ENCODE measurements around the gene GPR119. TPM values are rescaled to one million over a fixed set of nuclear protein-coding genes. Genes with fewer than 3 reads are reported as not detected.
"Not testable (repeated sequence)": the region's sequence is repeated elsewhere in the genome, so short reads cannot be mapped to it uniquely, and the experiment has no call there.

GPR119 gene
- total and polyA plus RNA-seq, 8 donors = 0.55 TPM; not detected in 7

DNA sequence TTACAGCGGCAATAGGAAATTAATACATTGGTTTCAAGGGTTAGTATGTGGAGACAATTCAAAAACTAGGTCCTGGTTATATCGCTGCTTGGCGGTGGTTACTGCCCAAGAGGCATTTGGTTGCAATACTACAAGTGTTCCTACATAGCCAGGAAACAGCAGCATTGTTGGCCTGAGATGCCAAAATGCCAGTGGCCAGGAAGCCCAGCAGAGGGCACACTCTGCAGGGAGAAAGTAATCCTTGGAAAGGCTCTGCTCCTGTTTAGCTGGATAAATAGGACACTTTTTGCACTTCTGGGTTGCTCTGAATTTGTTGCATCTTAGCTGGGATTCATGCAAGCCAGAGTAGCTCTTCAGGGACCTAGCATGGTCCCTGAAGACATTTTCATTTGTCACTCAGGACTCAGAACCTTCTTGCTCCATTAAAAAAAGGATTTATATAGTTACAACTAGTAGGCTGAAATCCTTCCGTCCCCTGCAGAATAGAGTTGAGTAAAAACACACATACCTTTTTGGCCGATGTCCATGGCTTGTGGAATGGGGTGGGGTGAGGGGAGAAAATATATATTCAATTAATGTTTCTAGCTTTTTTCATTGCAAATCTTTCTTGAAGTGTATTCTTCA lies 8.1 kb upstream of the GPR119 start:
- 20 to 33% (median 30%) methylated on average over 5 of the region's 5 CpGs for WGBS, 5 donors
- DNase-seq = peak; percentile 56 to 67
- Histone ChIP-seq H3K9me3 (peaks cover 0 to 4% (median 0%) of the 10 kb centered on the region in 4 donors), H3K4me3 (no peak overlapping the region), H3K27ac (no peak overlapping the region), H3K36me3 (no peaks in the 10 kb centered on the region), H3K4me1 (no peaks in the 10 kb centered on the region), H3K27me3 (peaks cover 0 to 5% (median 0%) of the 10 kb centered on the region in 3 donors)
- TF ChIP-seq, protein P1, sequence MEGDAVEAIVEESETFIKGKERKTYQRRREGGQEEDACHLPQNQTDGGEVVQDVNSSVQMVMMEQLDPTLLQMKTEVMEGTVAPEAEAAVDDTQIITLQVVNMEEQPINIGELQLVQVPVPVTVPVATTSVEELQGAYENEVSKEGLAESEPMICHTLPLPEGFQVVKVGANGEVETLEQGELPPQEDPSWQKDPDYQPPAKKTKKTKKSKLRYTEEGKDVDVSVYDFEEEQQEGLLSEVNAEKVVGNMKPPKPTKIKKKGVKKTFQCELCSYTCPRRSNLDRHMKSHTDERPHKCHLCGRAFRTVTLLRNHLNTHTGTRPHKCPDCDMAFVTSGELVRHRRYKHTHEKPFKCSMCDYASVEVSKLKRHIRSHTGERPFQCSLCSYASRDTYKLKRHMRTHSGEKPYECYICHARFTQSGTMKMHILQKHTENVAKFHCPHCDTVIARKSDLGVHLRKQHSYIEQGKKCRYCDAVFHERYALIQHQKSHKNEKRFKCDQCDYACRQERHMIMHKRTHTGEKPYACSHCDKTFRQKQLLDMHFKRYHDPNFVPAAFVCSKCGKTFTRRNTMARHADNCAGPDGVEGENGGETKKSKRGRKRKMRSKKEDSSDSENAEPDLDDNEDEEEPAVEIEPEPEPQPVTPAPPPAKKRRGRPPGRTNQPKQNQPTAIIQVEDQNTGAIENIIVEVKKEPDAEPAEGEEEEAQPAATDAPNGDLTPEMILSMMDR (IDR thresholded peaks at IDR 0.05) = peak in 5 of 7 experiments; percentile 33 to 62 (median 41)
- TF ChIP-seq EP300 (IDR thresholded peaks at IDR 0.05) = no peak
- intact Hi-C loops (cut with DNase I; ENCODE audit: low total_unique reads) = no loop called here

DNA sequence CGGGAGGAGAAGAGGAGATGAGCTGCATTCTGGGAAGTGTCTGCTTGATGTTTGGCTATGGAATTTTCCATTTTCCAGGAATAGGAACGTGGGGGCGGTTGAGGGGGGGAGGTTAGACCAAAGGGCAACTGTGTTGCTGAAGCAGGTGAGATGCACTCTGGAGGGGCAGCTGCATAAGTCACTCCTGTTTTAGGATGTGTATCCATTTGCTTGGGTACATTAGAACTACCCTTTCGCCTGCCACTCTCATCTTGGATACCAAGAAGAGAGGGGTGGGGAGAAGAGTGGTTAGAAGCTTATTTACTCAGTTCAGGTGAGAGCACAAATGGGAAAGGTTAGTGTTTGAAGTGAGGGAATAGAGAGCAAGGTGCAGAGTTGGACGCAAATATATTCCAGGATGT lies 934 bp upstream of the GPR119 start:
- peak in 1 of 2 donors; percentile 2 for DNase-seq
- peaks cover 0 to 4% (median 0%) of the 10 kb centered on the region in 4 donors for H3K9me3 ChIP-seq

DNA sequence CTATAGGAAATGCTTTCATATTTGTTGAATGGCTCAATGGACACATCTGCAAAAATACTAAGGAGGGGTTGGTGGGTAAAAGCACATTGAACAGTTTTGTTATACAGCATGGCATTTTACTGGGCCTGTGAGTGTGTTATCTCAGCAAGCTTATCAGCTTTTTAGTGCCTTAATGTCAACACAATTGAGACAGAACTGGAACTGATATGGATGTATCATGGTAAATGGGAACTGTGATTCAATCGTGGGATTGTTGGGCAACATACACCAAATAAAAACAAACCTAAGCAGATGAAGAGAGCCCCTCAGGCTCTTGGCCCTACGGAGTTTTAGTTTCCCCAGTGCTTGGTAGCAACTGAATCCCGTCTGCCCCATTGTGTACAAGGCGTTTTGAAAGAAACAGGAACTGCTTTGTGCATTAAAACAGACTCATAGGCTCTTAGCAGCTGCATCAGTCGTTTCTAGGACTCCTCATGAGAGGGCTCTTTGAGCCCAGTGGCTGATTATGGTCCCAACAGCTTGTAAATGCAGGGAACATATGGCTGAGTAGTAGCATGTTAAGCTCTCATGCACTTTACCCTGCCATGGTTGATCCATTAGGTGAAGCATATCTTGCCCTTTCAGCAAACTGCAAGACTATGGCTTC lies 7.3 kb downstream of the GPR119 start:
- Histone ChIP-seq H3K36me3 (peaks cover 0 to 6% (median 2%) of the 10 kb centered on the region in 4 donors), H3K4me3 (no peak overlapping the region), H3K27ac (no peak overlapping the region), H3K27me3 (no peaks in the 10 kb centered on the region), H3K4me1 (no peaks in the 10 kb centered on the region), H3K9me3 (no peaks in the 10 kb centered on the region)
- TF ChIP-seq POLR2A (IDR thresholded peaks at IDR 0.05) = no peak
- TF ChIP-seq EP300 (IDR thresholded peaks at IDR 0.05) = no peak
- TF ChIP-seq POLR2AphosphoS5 (IDR thresholded peaks at IDR 0.05) = no peak
- TF ChIP-seq, protein P1 (IDR thresholded peaks at IDR 0.05) = no peak
- intact Hi-C loops (cut with DNase I; ENCODE audit: low total_unique reads) = no loop called here
- WGBS, 5 donors = 15 to 30% (median 17%) methylated on average over 4 to 5 of the region's 5 CpGs
- DNase-seq = peak in 1 of 2 donors; percentile 41

More for the DNA sequence above, 934 bp upstream of the GPR119 start:
- 50 to 73% (median 65%) methylated on average over 5 of the region's 5 CpGs for WGBS, 5 donors
- Histone ChIP-seq H3K4me1 (no peaks in the 10 kb centered on the region), H3K27me3 (no peaks in the 10 kb centered on the region), H3K4me3 (no peak overlapping the region), H3K27ac (no peak overlapping the region), H3K36me3 (no peaks in the 10 kb centered on the region)
- intact Hi-C loops (cut with DNase I; ENCODE audit: low total_unique reads) = no loop called here
- no peak for TF ChIP-seq EP300 (IDR thresholded peaks at IDR 0.05)
- TF ChIP-seq, protein P1 (IDR thresholded peaks at IDR 0.05) = no peak
- no peak for TF ChIP-seq POLR2A (IDR thresholded peaks at IDR 0.05)
- no peak for TF ChIP-seq POLR2AphosphoS5 (IDR thresholded peaks at IDR 0.05)

DNA sequence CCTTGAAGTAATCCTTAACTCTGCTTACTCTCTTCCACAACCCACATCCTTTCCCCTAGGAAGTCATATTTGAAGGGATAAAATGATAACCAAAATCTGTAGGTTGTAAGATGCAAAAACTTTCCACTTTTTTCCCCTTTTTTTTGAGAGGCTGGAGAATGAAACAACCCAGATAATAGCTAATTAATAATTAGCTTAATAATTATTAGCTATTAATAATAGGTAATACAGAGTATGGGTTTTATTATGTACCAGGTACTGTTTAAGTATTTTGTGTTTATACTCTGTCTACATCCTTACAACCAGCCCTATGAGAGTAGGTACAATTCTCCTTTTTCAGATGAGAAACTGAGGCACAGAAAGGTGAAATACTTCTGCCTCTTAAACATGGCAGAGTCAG lies 9.4 kb downstream of the GPR119 start:
- intact Hi-C loops (cut with DNase I; ENCODE audit: low total_unique reads) = no loop called here
- Histone ChIP-seq H3K4me1 (no peaks in the 10 kb centered on the region), H3K27ac (no peak overlapping the region), H3K4me3 (no peak overlapping the region), H3K36me3 (peaks cover 0 to 23% (median 13%) of the 10 kb centered on the region in 4 donors), H3K9me3 (no peaks in the 10 kb centered on the region), H3K27me3 (no peaks in the 10 kb centered on the region)
- DNase-seq = no peak
- TF ChIP-seq POLR2AphosphoS5 (IDR thresholded peaks at IDR 0.05) (no peak), EP300 (IDR thresholded peaks at IDR 0.05) (no peak), POLR2A (IDR thresholded peaks at IDR 0.05) (no peak)
- TF ChIP-seq, protein P1 (IDR thresholded peaks at IDR 0.05) = no peak

DNA sequence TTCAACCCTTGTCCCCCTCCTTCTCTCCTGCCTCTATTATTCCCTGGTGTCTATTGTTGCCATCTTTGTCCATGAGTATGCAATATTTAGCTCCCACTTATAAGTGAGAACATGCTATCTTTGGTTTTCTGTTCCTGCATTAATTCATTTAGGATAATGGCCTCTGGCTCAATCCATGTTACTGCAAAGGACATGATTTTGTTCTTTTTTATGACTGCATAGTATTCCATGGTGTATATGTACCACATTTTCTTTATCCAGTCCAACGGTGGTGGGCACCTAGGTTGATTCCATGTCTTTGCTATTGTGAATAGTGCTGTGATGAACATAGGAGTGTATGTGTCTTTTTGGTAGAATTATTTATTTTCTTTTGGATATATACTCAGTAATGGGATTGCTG lies 33.4 kb downstream of the GPR119 start:
- H3K4me3 ChIP-seq; intact Hi-C loops (cut with DNase I; ENCODE audit: low total_unique reads); H3K27ac ChIP-seq; H3K4me1 ChIP-seq; H3K9me3 ChIP-seq; H3K27me3 ChIP-seq; DNase-seq: not testable (repeated sequence)
- 78 to 97% (median 87%) methylated on average over 1 of the region's 1 CpG for WGBS, 5 donors
- H3K36me3 ChIP-seq = peaks cover 0 to 24% (median 17%) of the 10 kb centered on the region in 4 donors
